Smooth muscle cell of the umbilical artery (primary cell): Measurements from ENCODE around the gene DRICH1. TPM values are rescaled to one million over a fixed set of nuclear protein-coding genes. Genes with fewer than 3 reads are reported as not detected.

ENCODE experiments used
- total RNA-seq: library from RNA; depleted of rRNA; stranded (reverse); fragments of >200 nt; gene quantifications from 2 replicates; pipeline ENCODE4 v1.2.3, GENCODE V29; 2014

DRICH1 gene, protein sequence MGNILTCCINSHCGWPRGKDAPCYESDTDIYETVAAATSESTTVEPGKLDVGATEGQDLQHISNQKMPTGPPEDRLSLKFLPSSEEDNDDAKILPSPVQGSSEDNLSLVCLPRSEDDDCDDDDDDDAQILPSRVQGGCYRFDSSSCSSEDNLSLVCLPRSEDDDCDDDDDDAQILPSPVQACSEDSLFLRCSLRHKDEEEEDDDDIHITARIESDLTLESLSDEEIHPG
- total RNA-seq, result not detected in 2 replicates

DNA sequence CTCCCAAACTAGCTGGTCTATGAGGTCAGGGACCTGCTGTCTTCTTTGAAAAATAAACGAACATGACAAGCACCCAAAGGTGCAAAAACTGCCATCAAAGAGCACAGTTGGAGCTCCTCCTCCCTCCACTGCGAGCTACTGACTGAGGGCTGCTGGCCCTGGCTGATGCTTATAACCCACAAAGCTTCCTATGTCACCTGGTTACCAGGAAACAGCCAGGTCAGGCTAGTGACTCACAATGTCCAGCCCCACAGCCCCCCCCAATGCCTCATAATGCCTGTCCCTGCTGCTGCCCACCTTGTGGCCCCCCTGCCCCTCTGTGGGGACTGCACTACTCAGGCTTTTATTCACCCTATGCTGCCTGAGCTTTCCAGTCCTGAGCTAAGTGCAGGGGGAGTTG, at the start of gene DRICH1:
Gene DRICH1, minus strand, starts transcription at position 144 of the 400 bp plus-strand sequence. CDS start 298 bp downstream, outside the sequence.

GRCh38 chr22:23579870-23580575, 52.1 kb downstream of the DRICH1 start, which contains the start of gene IGLL1:
Gene IGLL1 (minus strand): TSS chr22:23580290. CDS start chr22:23580190, 100 bp downstream.

Other genes starting within 250 kb of the DRICH1 start
- not detected in 2 replicates for gene IGLL1, start 52.0 kb downstream of the DRICH1 start, total RNA-seq
- not detected in 2 replicates for gene RGL4, start 58.7 kb upstream of the DRICH1 start, total RNA-seq
- 4.2 and 6.7 TPM in 2 replicates for gene ZNF70, start 118.8 kb upstream of the DRICH1 start, total RNA-seq
- not detected in 2 replicates for gene VPREB3, start 122.1 kb upstream of the DRICH1 start, total RNA-seq
- 1.2 and 3.3 TPM in 2 replicates for gene C22orf15, start 130.7 kb upstream of the DRICH1 start, total RNA-seq
- gene CHCHD10, start 135.7 kb upstream of the DRICH1 start, total RNA-seq, result 3.0 and 4.3 TPM in 2 replicates
- gene MMP11, start 140.5 kb upstream of the DRICH1 start, total RNA-seq, result 14.0 and 15.4 TPM in 2 replicates
- gene SMARCB1, start 154.6 kb upstream of the DRICH1 start, total RNA-seq, result 17.5 and 42.7 TPM in 2 replicates
- 0.30 and 0.83 TPM in 2 replicates for gene DERL3, start 206.7 kb upstream of the DRICH1 start, total RNA-seq
- gene SLC2A11, start 225.6 kb upstream of the DRICH1 start, total RNA-seq, result 12.9 and 14.8 TPM in 2 replicates